A549 (cell line): Measurements from ENCODE around the gene EXOSC1.

Source experiments
- CTCF ChIP-seq: fragments of >200 bp; sonication (Bioruptor Twin); formaldehyde crosslinking; IDR thresholded peaks from 3 replicates; pipeline ENCODE4 v1.5.1; 2016
- EHMT2 ChIP-seq: fragments of 200-600 bp; sonication (generic); IDR thresholded peaks from 2 replicates; pipeline ENCODE4 v1.6.1; 2016; ENCODE audit warnings: antibody characterized with exemption, low read depth, mild to moderate bottlenecking, moderate library complexity
- FOSB ChIP-seq: fragments of 250-450 bp; sonication (Bioruptor Pico); IDR thresholded peaks from 2 replicates; pipeline ENCODE4 v1.5.0; 2020; ENCODE audit warnings: mild to moderate bottlenecking, moderate library complexity
- JUN ChIP-seq, 2 experiments: fragments of >200 bp; sonication (Bioruptor Twin); formaldehyde crosslinking; IDR thresholded peaks; 2 replicates in 1 of 2; 3 replicates in 1 of 2; pipeline ENCODE4 v1.6.1; 2016 to 2017
- MAX ChIP-seq: IDR thresholded peaks from 2 replicates; pipeline ENCODE4 v1.6.1; 2012
- NR3C1 ChIP-seq: fragments of >200 bp; sonication (Bioruptor Twin); formaldehyde crosslinking; IDR thresholded peaks from 3 replicates; pipeline ENCODE4 v1.6.1; 2017
- POLR2A ChIP-seq: IDR thresholded peaks from 2 replicates; pipeline ENCODE4 v1.6.1; 2012; ENCODE audit warnings: mild to moderate bottlenecking, low read length
- RFX5 ChIP-seq: fragments of 450-650 bp; IDR thresholded peaks from 2 replicates; pipeline ENCODE4 v1.7.1; 2014; ENCODE audit warnings: antibody characterized with exemption, mild to moderate bottlenecking, moderate library complexity

GRCh38 chr10:97416565-97416964 is 29.2 kb downstream of the EXOSC1 start:
- TF ChIP-seq CTCF = no peak
- no peak for TF ChIP-seq NR3C1
- TF ChIP-seq FOSB (CRISPR knock-in tag) = no peak
- TF ChIP-seq EHMT2 = no peak
- no peak for TF ChIP-seq JUN (IDR thresholded peaks at IDR 0.05)
- no peak for TF ChIP-seq MAX
- TF ChIP-seq RFX5 = no peak
- TF ChIP-seq POLR2A = no peak
